ENCODE measurements around the gene ZNF774. TPM values are rescaled to one million over a fixed set of nuclear protein-coding genes. Genes with fewer than 3 reads are reported as not detected.

The ZNF774 gene
- total and polyA plus RNA-seq, 10 of the 15 experiments (the other 5 are each of a cell fraction or from before 2014, with no cell fraction given) = 0.35 to 2.5 (median 1.7) TPM

DNA sequence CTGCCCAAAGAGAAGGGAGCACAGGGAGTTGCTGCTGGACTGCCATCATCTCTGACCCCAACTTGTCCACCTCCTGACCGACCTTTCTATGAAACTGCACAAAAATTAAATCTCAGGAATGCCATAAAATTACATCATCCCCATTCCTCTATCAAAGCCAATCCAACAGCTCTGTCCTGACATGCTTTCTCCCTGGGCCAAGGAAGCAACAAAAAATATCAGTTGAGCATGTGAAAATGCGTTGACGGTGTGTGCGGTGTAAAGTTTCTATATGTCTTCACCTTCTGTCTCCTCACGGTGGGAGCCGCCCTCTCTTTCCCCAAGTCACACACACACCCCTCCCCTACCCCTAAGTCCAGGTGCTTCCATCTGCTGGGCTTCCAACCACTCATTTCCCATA lies 3.6 kb upstream of the ZNF774 start (continued):
- TF ChIP-seq RAD51 (IDR thresholded peaks at IDR 0.05) (no peak), SP1 (IDR thresholded peaks at IDR 0.05; ENCODE audit: low read depth, low read length) (no peak), SUPT20H (IDR thresholded peaks at IDR 0.05; ENCODE audit: borderline replicate concordance, control insufficient read depth, low read depth, low read length) (no peak), ATF7 (IDR thresholded peaks at IDR 0.05; ENCODE audit: low read depth) (no peak)

DNA sequence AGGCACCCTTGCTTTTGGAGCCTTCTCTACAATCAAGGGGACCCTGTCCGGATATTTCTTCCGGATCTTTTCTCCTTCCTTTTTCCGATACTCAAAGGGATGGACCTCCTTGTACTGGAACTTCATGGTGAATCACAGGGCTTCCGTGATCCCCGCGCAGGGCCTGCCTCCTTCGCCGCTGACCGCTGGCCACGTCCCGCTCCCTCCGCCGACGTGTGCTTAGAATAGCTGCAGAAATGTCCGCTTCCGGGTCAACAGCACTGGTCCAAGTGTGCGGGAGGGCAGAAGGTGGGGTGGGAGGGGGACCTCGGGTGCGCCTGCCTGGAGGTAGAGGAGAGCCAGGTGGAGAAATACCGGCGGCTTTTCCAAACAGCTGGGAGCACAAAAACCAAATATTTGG lies 3.0 kb upstream of the ZNF774 start:
- POLR2A ChIA-PET = no interaction called here
- Histone ChIP-seq H3K79me2 (ENCODE audit: control insufficient read depth, insufficient read depth, low read length) (no peaks in the 10 kb centered on the region), H3K4me2 (ENCODE audit: control insufficient read depth, insufficient read depth) (no peak overlapping the region), H4K20me1 (ENCODE audit: control insufficient read depth, insufficient read depth) (no peaks in the 10 kb centered on the region), H3K36me3 (ENCODE audit: control insufficient read depth in 2 of 2, insufficient read depth in 2 of 2, low read length in 1 of 2) (no peaks in the 10 kb centered on the region), H3K9me3 (replicated peaks; ENCODE audit: control insufficient read depth, insufficient read depth, low read length) (no peaks in the 10 kb centered on the region), H2AFZ (ENCODE audit: control insufficient read depth, low read depth, low read length) (no peak overlapping the region), H3K4me1 (ENCODE audit: control insufficient read depth, insufficient read depth, low read length) (peaks cover 4% of the 10 kb centered on the region; the same call in 1 of the 2 replicates), H3K27me3 (replicated peaks in 1 of 2; ENCODE audit: control insufficient read depth in 2 of 2, insufficient read depth in 2 of 2, low read length in 1 of 2) (no peaks in the 10 kb centered on the region), H3K27ac (ENCODE audit: control insufficient read depth, insufficient read depth) (no peak overlapping the region), H3K9ac (ENCODE audit: control insufficient read depth, insufficient read depth, low read length) (no peak overlapping the region), H3K4me3 (no peak overlapping the region)
- in situ Hi-C loops (cut with MboI) (loop anchor here (25.0 kb wide), 1 partner anchor 888 kb away; no protein-coding TSS in a partner anchor), intact Hi-C loops (cut with micrococcal nuclease; ENCODE audit: unreplicated experiment) (no loop called here)
- DNase-seq (ENCODE audit: low read depth, low spot score) (no peak), FAIRE-seq (no peak), ATAC-seq (no peak)
- CTCF ChIA-PET = no interaction called here
- RAD21 ChIA-PET (ENCODE audit: unreplicated experiment) = no interaction called here
- SMC1A ChIA-PET (ENCODE audit: uncharacterized antibody, unreplicated experiment) = no interaction called here
- no TSS peak for BruUV-seq (replicated peaks)
- TF ChIP-seq RBBP5 (conservative IDR thresholded peaks at IDR 0.05) (no peak), EGR1 (IDR thresholded peaks at IDR 0.05; ENCODE audit: borderline replicate concordance in 1 of 2, low read depth in 2 of 2, low read length in 2 of 2) (no peak), GATAD2B (conservative IDR thresholded peaks at IDR 0.05; ENCODE audit: low read depth) (no peak), RB1 (IDR thresholded peaks at IDR 0.05; ENCODE audit: borderline replicate concordance) (no peak), BACH1 (IDR thresholded peaks at IDR 0.05; ENCODE audit: borderline replicate concordance) (no peak), CREM (IDR thresholded peaks at IDR 0.05; ENCODE audit: low read depth) (no peak), KLF5 (IDR thresholded peaks at IDR 0.05; ENCODE audit: partially characterized antibody) (no peak), MYB (IDR thresholded peaks at IDR 0.05; ENCODE audit: borderline replicate concordance, low read depth, low read length) (no peak), ATF7 (IDR thresholded peaks at IDR 0.05; ENCODE audit: low read depth) (no peak), MTA3 (IDR thresholded peaks at IDR 0.05; ENCODE audit: borderline replicate concordance, low read length) (no peak), EP300 (IDR thresholded peaks at IDR 0.05; ENCODE audit: borderline replicate concordance in 1 of 2, control insufficient read depth in 1 of 2, low read depth in 2 of 2, low read length in 2 of 2) (no peak), POU2F2 (IDR thresholded peaks at IDR 0.05; ENCODE audit: borderline replicate concordance, low read depth, low read length) (no peak), BCL11A (IDR thresholded peaks at IDR 0.05; ENCODE audit: low read depth, low read length) (no peak), POLR2AphosphoS5 (IDR thresholded peaks at IDR 0.05; ENCODE audit: low read length) (no peak), ZNF24 (IDR thresholded peaks at IDR 0.05) (no peak)
- TF ChIP-seq, protein P1, sequence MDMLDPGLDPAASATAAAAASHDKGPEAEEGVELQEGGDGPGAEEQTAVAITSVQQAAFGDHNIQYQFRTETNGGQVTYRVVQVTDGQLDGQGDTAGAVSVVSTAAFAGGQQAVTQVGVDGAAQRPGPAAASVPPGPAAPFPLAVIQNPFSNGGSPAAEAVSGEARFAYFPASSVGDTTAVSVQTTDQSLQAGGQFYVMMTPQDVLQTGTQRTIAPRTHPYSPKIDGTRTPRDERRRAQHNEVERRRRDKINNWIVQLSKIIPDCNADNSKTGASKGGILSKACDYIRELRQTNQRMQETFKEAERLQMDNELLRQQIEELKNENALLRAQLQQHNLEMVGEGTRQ (IDR thresholded peaks at IDR 0.05; ENCODE audit: borderline replicate concordance, low read depth, low read length) = no peak
- WGBS (ENCODE audit: insufficient coverage, insufficient replicate concordance, low lambda C conversion rate, missing lambda C conversion rate) = 85% methylated on average over 18 of the region's 21 CpGs
